K562 (cell line): ENCODE results near the gene RNASET2. TPM values are rescaled to one million over a fixed set of nuclear protein-coding genes. Genes with fewer than 3 reads are reported as not detected.

Source experiments
- ATF6 ChIP-seq: sonication (generic); formaldehyde crosslinking; IDR thresholded peaks from 2 replicates; pipeline ENCODE4 v1.4.0; 2020; ENCODE audit warnings: mild to moderate bottlenecking, missing genetic modification reagents
- BRCA1 ChIP-seq, 2 experiments: fragments of 450-650 bp in 1 of 2; sonication (generic) in 1 of 2; formaldehyde crosslinking in 1 of 2; IDR thresholded peaks; 2 replicates each; pipeline versions ENCODE4 v1.5.0 to v1.6.1; 2017 to 2020; ENCODE audit warnings: mild to moderate bottlenecking in 1 of 2, missing genetic modification reagents in 1 of 2
- CEBPG ChIP-seq, 3 experiments: fragments of 200-800 bp in 1 of 3; sonication (Bioruptor generic) in 1 of 3; sonication (generic) in 1 of 3; formaldehyde crosslinking in 1 of 3; IDR thresholded peaks in 2 of 3; conservative IDR thresholded peaks in 1 of 3; 2 replicates each; pipeline versions ENCODE4 v1.6.1 to v1.8.0; 2016 to 2022; ENCODE audit warnings: missing compliant biosample characterization in 2 of 3, missing genetic modification characterization in 2 of 3, mild to moderate bottlenecking in 1 of 3, missing genetic modification reagents in 1 of 3
- FOXK2 ChIP-seq, 2 experiments: fragments of 450-650 bp; IDR thresholded peaks in 1 of 2; conservative IDR thresholded peaks in 1 of 2; 2 replicates each; pipeline ENCODE4 v1.6.1; 2016; ENCODE audit warnings: low read depth in 2 of 2, mild to moderate bottlenecking in 1 of 2
- FOXP1 ChIP-seq: sonication (generic); formaldehyde crosslinking; IDR thresholded peaks from 2 replicates; pipeline ENCODE4 v1.8.0; 2022; ENCODE audit warnings: mild to moderate bottlenecking, missing genetic modification reagents
- KDM5B ChIP-seq: fragments of 200-600 bp; sonication (generic); IDR thresholded peaks from 2 replicates; pipeline ENCODE4 v1.6.1; 2012; ENCODE audit warnings: low read depth, mild to moderate bottlenecking, moderate library complexity, low read length, control low read depth, inconsistent platforms; ENCODE audit not compliant: insufficient replicate concordance
- KHSRP ChIP-seq: fragments of 450-650 bp; IDR thresholded peaks from 2 replicates; pipeline ENCODE4 v1.6.1; 2017
- NR2F6 ChIP-seq: fragments of 450-650 bp; formaldehyde crosslinking; IDR thresholded peaks from 2 replicates; pipeline ENCODE4 v1.4.0; 2020; ENCODE audit warnings: mild to moderate bottlenecking
- POLR2G ChIP-seq: fragments of 200-400 bp; formaldehyde crosslinking; IDR thresholded peaks from 2 replicates; pipeline ENCODE4 v1.6.1; 2017; ENCODE audit warnings: low read depth, mild to moderate bottlenecking, antibody characterized with exemption, low read length, moderate library complexity
- RBFOX2 ChIP-seq: fragments of 200-400 bp; formaldehyde crosslinking; IDR thresholded peaks from 2 replicates; pipeline ENCODE4 v1.6.1; 2017; ENCODE audit warnings: low read depth, mild to moderate bottlenecking, low read length, moderate library complexity
- SMARCC2 ChIP-seq: fragments of 450-650 bp; IDR thresholded peaks from 2 replicates; pipeline ENCODE4 v1.6.1; 2017; ENCODE audit warnings: antibody characterized with exemption, moderate library complexity, mild to moderate bottlenecking, low read depth
- SMARCE1 ChIP-seq: fragments of 450-650 bp; IDR thresholded peaks from 2 replicates; pipeline ENCODE4 v1.7.1; 2016; ENCODE audit warnings: mild to moderate bottlenecking
- SPI1 ChIP-seq: IDR thresholded peaks from 2 replicates; pipeline ENCODE4 v1.6.1; 2011; ENCODE audit warnings: low read depth, low read length, control low read depth, borderline replicate concordance
- XRCC5 ChIP-seq: fragments of 200-400 bp; formaldehyde crosslinking; IDR thresholded peaks from 2 replicates; pipeline ENCODE4 v1.6.1; 2017; ENCODE audit warnings: low read depth, mild to moderate bottlenecking, low read length
- ZBTB9 ChIP-seq: fragments of 450-650 bp; formaldehyde crosslinking; IDR thresholded peaks from 2 replicates; pipeline ENCODE4 v1.4.0; 2020; ENCODE audit warnings: mild to moderate bottlenecking, moderate library complexity
- ZNF609 ChIP-seq: sonication (generic); formaldehyde crosslinking; IDR thresholded peaks from 2 replicates; pipeline ENCODE4 v1.8.1; 2023; ENCODE audit warnings: missing genetic modification reagents, mild to moderate bottlenecking, borderline replicate concordance
- ZNF695 ChIP-seq: fragments of 450-650 bp; formaldehyde crosslinking; IDR thresholded peaks from 2 replicates; pipeline ENCODE4 v1.4.0; 2020; ENCODE audit warnings: mild to moderate bottlenecking, moderate library complexity
- ZNF785 ChIP-seq: fragments of 250-450 bp; sonication (Bioruptor Pico); IDR thresholded peaks from 2 replicates; pipeline ENCODE4 v1.4.0; 2020; ENCODE audit warnings: mild to moderate bottlenecking
- polyA plus RNA-seq, 8 experiments: library from polyadenylated mRNA; depleted of rRNA in 4 of 8; stranded (reverse) in 5 of 8; unstranded in 3 of 8; fragments of >200 nt; fragmentation: Nextera tagmentation in 2 of 8; fragmentation: Illumina TruSeq in 1 of 8; extraction: Ambion mirVana in 2 of 8; extraction: Trizol in 1 of 8; gene quantifications; 2 replicates each; pipeline versions ENCODE4 v1.2.1 to v1.2.3, GENCODE V29; 2011 to 2014; ENCODE audit warnings: inconsistent platforms in 1 of 8, missing spikeins in 1 of 8
- total RNA-seq, 7 experiments: library from RNA; depleted of rRNA in 6 of 7; stranded (reverse); fragments of >200 nt in 6 of 7; fragmentation: Illumina TruSeq in 2 of 7; extraction: Trizol in 2 of 7; gene quantifications; 2 replicates each; pipeline versions ENCODE4 v1.2.1 to v1.2.3, GENCODE V29; 2011 to 2021; ENCODE audit warnings: low replicate concordance in 1 of 7

Gene RNASET2
- total and polyA plus RNA-seq, 9 of the 15 experiments (the other 6 are each of a cell fraction or from before 2014, with no cell fraction given): 7.4 to 141 (median 91.3) TPM

DNA sequence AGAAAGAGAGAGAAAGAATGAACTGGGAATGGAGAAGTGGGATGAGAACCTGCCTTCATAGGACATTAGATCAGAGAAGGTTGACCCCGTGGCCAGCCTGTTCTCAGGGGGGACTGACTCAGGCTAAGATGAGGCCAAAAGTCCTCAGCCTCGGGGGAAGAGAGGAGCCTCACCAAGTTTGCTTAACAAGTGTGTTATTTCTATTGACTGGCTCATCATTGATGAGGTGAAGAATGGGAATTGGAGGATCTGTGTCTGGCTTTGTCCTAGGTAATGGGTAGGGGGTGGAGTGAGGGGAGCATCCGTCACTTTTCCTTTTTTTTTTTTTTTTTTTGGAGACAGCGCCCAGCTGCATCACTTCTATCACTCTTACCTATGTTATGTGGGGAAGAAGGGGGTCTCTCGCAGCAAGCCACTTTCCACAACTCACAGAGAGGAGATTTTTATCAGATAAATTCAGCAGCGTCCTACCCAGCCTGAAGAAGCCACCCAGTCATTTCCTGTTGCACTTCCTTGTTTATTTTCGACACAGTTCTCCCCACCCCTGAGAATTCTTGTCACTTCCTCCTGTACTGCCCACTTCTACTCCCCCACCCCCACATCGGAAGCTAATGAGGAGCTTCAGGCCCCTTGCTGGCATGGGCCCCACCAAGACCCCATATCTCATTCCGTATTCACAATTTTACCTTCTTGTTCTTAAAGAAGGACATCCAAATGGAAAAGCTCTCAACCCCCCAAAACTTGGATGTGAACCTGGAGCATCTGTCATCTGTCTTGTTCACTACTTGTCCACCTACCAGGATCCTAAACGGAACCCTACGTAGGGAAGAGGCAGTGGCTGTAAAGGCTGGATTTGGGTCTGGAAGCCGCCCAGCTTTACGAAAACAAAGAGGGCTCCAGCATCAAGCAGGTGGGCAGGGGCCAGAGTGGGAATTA, 2.8 kb upstream of the RNASET2 start (continued):
- TF ChIP-seq ATF6 (CRISPR knock-in tag) (no peak), RBFOX2 (no peak), POLR2G (no peak), ZNF785 (CRISPR knock-in tag) (no peak), KHSRP (no peak), KDM5B (no peak), ZBTB9 (CRISPR knock-in tag) (no peak), SPI1 (peak; percentile 92), NR2F6 (no peak), XRCC5 (no peak), CEBPG (CRISPR knock-in tag; IDR thresholded peaks at IDR 0.05) (no peak), CEBPG (tag; conservative IDR thresholded peaks at IDR 0.05 in 1 of 2, IDR thresholded peaks at IDR 0.05 in 1 of 2) (no peak), SMARCC2 (0 out of 2 replicates have a peak, but pooled peaks have one; percentile 24), FOXK2 (conservative IDR thresholded peaks at IDR 0.05 in 1 of 2, IDR thresholded peaks at IDR 0.05 in 1 of 2; ENCODE audit: low read depth in 2 of 2) (peak; percentile 95), BRCA1 (IDR thresholded peaks at IDR 0.05) (no peak), BRCA1 (CRISPR knock-in tag; IDR thresholded peaks at IDR 0.05) (no peak), FOXP1 (CRISPR knock-in tag) (no peak), ZNF609 (no peak), ZNF695 (CRISPR knock-in tag) (0 out of 2 replicates have a peak, but pooled peaks have one; percentile 60), SMARCE1 (peak; percentile 68; the same call in 1 of the 2 replicates)
